Measurements from ENCODE around the gene ABCC6. TPM values are rescaled to one million over a fixed set of nuclear protein-coding genes. Genes with fewer than 3 reads are reported as not detected.

ABCC6 gene
- total and polyA plus RNA-seq, 2 of the 4 experiments (the other 2 are of a cell fraction): 0.36 to 1.3 TPM

- Histone ChIP-seq H3K36me3 (ENCODE audit: control insufficient read depth, insufficient read depth, low read length) (peaks cover 3% of the 10 kb centered on the region; the same call in 1 of the 2 replicates), H3K4me3 (ENCODE audit: insufficient read depth, low read depth, low read length) (no peak overlapping the region), H2BK5ac (ENCODE audit: low read depth, low read length, poor library complexity, severe bottlenecking) (no peak overlapping the region), H3K4me1 (ENCODE audit: control insufficient read depth, insufficient read depth, low read length) (peaks cover 11% of the 10 kb centered on the region), H3K4ac (ENCODE audit: low read depth, low read length) (no peak overlapping the region), H2AK5ac (ENCODE audit: low read depth, low read length) (no peak overlapping the region), H3K27ac (ENCODE audit: insufficient read depth, low read length) (no peak overlapping the region), H4K8ac (ENCODE audit: low read depth in 2 of 2, low read length in 2 of 2) (no peak overlapping the region), H2BK20ac (ENCODE audit: low read depth, low read length) (no peak overlapping the region), H2AK9ac (replicated peaks; ENCODE audit: low read depth, low read length, poor library complexity) (no peak overlapping the region), H3K4me2 (ENCODE audit: low read depth, low read length) (no peak overlapping the region), H3K14ac (replicated peaks; ENCODE audit: low read depth, low read length) (no peak overlapping the region), H2BK15ac (ENCODE audit: low read depth, low read length) (no peak overlapping the region), H3K23ac (ENCODE audit: low read depth, low read length) (no peak overlapping the region), H3K79me1 (ENCODE audit: low read depth in 1 of 2, low read length in 2 of 2) (peaks cover 0 to 6% of the 10 kb centered on the region in 2 experiments; a peak in 2 of 4 replicates), H2BK120ac (ENCODE audit: low read depth, low read length) (no peak overlapping the region), H4K91ac (ENCODE audit: insufficient read depth, low read depth, low read length) (no peak overlapping the region), H2AFZ (replicated peaks; ENCODE audit: low read length, poor library complexity) (no peak overlapping the region), H4K20me1 (ENCODE audit: insufficient read depth, low read length) (peaks cover 24% of the 10 kb centered on the region), H3K56ac (ENCODE audit: extremely low read depth, insufficient read depth, low read length) (no peak overlapping the region), H3K9me3 (ENCODE audit: control insufficient read depth, insufficient read depth, low read length) (peaks cover 14% of the 10 kb centered on the region), H3K18ac (ENCODE audit: low read depth, low read length) (no peak overlapping the region), H3K9me1 (ENCODE audit: insufficient read depth, low read length) (0 out of 2 replicates have a peak, but pooled peaks cover 8% of the 10 kb centered on the region), H3K9ac (ENCODE audit: low read depth, low read length) (no peak overlapping the region), H4K5ac (ENCODE audit: low read depth, low read length) (no peak overlapping the region), H3K27me3 (ENCODE audit: control insufficient read depth, insufficient read depth, low read length) (no peaks in the 10 kb centered on the region)
- dilution Hi-C loops (cut with HindIII; ENCODE audit: low sequenced_read_pairs, unreplicated experiment) (no loop called here), in situ Hi-C loops (cut with MboI; ENCODE audit: low sequenced_read_pairs) (no loop called here), intact Hi-C loops (cut with micrococcal nuclease) (no loop called here)
- DNase-seq (no peak), ATAC-seq (ENCODE audit: low read depth) (no peak)
- no TSS peak for BruUV-seq (replicated peaks)
- TF ChIP-seq CEBPB (IDR thresholded peaks at IDR 0.05; ENCODE audit: low read depth, low read length): no peak
- no peak for TF ChIP-seq RFX5 (IDR thresholded peaks at IDR 0.05; ENCODE audit: low read depth, low read length)
- TF ChIP-seq MAFK (IDR thresholded peaks at IDR 0.05; ENCODE audit: low read depth, low read length): no peak
- TF ChIP-seq RCOR1 (IDR thresholded peaks at IDR 0.05; ENCODE audit: insufficient replicate concordance, low read length): no peak
- no peak for TF ChIP-seq CHD1 (IDR thresholded peaks at IDR 0.05; ENCODE audit: low read depth, low read length)
- no peak for TF ChIP-seq USF2 (IDR thresholded peaks at IDR 0.05; ENCODE audit: low read depth, low read length)
- TF ChIP-seq POLR2A (IDR thresholded peaks at IDR 0.05; ENCODE audit: low read depth, low read length): no peak
- TF ChIP-seq RAD21 (IDR thresholded peaks at IDR 0.05; ENCODE audit: low read length): no peak
- no peak for TF ChIP-seq ELK1 (IDR thresholded peaks at IDR 0.05; ENCODE audit: borderline replicate concordance, low read depth, low read length)
- TF ChIP-seq MXI1 (IDR thresholded peaks at IDR 0.05; ENCODE audit: borderline replicate concordance, low read depth, low read length): no peak
- no peak for TF ChIP-seq CTCF (conservative IDR thresholded peaks at IDR 0.05; ENCODE audit: low read depth, low read length)
- TF ChIP-seq FOS (IDR thresholded peaks at IDR 0.05; ENCODE audit: low read depth, low read length): no peak
- no peak for TF ChIP-seq MAZ (IDR thresholded peaks at IDR 0.05; ENCODE audit: borderline replicate concordance, low read depth, low read length)
- TF ChIP-seq NFE2L2 (IDR thresholded peaks at IDR 0.05; ENCODE audit: low read depth, low read length): no peak
- TF ChIP-seq SMC3 (IDR thresholded peaks at IDR 0.05; ENCODE audit: low read depth, low read length): no peak
- TF ChIP-seq BHLHE40 (IDR thresholded peaks at IDR 0.05; ENCODE audit: low read depth, low read length): no peak
- WGBS, 2 experiments (ENCODE audit: extremely low coverage in 2 of 2, insufficient read length in 1 of 2): 80% methylated on average over 3 of the region's 18 CpGs; no CpG with 5 or more reads in 1 of the 2 experiments
- CTCF ChIA-PET: no interaction called here
- POLR2A ChIA-PET (ENCODE audit: unreplicated experiment): no interaction called here
Observed at GRCh38 chr16:16154281-16154951, 68.9 kb downstream of the ABCC6 start.

All from IMR-90 (cell line).